Mesenchymal stem cell (in vitro differentiated cells and primary cell): ENCODE results near the gene CUL4A.
A peak's percentile ranks its signal among the peaks of the same experiment; 100 is the strongest.

Source experiments
- DNase-seq: peaks from one replicate; pipeline ENCODE4 v3.0.0-alpha.2; 2013
- H2AFZ ChIP-seq: one replicate; pipeline ENCODE4 v1.6.1; 2013; ENCODE audit warnings: low read depth, mild to moderate bottlenecking, control low read depth, inconsistent platforms, low read length, moderate library complexity
- H2AK5ac ChIP-seq: 2 replicates; pipeline ENCODE4 v1.6.1; 2013; ENCODE audit warnings: low read length, moderate library complexity, mild to moderate bottlenecking, inconsistent platforms; ENCODE audit not compliant: severe bottlenecking
- H2BK120ac ChIP-seq: one replicate; pipeline ENCODE4 v1.6.1; 2013; ENCODE audit warnings: low read depth, mild to moderate bottlenecking, inconsistent platforms, low read length, moderate library complexity
- H2BK12ac ChIP-seq, 2 experiments: one replicate each; pipeline ENCODE4 v1.6.1; 2013; ENCODE audit warnings: inconsistent platforms in 2 of 2, low read length in 2 of 2, mild to moderate bottlenecking in 2 of 2, moderate library complexity in 2 of 2, control low read depth in 1 of 2
- H2BK15ac ChIP-seq: one replicate; pipeline ENCODE4 v1.6.1; 2013; ENCODE audit warnings: mild to moderate bottlenecking, low read depth, inconsistent platforms; ENCODE audit not compliant: poor library complexity, severe bottlenecking
- H2BK5ac ChIP-seq: 2 replicates; pipeline ENCODE4 v1.6.1; 2013; ENCODE audit warnings: low read depth, mild to moderate bottlenecking, low read length, control low read depth, inconsistent platforms; ENCODE audit not compliant: poor library complexity, severe bottlenecking
- H3K14ac ChIP-seq, 2 experiments: one replicate each; pipeline ENCODE4 v1.6.1; 2013; ENCODE audit warnings: inconsistent platforms in 2 of 2, low read length in 2 of 2, control low read depth in 1 of 2, mild to moderate bottlenecking in 1 of 2, moderate library complexity in 1 of 2
- H3K18ac ChIP-seq, 2 experiments: one replicate each; pipeline ENCODE4 v1.6.1; 2013; ENCODE audit warnings: inconsistent platforms in 2 of 2, low read length in 2 of 2, control low read depth in 1 of 2, low read depth in 1 of 2, mild to moderate bottlenecking in 1 of 2
- H3K23ac ChIP-seq, 2 experiments: one replicate each; pipeline ENCODE4 v1.6.1; 2013; ENCODE audit warnings: inconsistent platforms in 2 of 2, low read length in 2 of 2, mild to moderate bottlenecking in 2 of 2, moderate library complexity in 2 of 2, control low read depth in 1 of 2
- H3K27ac ChIP-seq: 2 replicates; pipeline ENCODE4 v1.5.1; 2013; ENCODE audit warnings: mild to moderate bottlenecking, moderate library complexity, low read length, control low read depth, inconsistent platforms; ENCODE audit not compliant: poor library complexity, severe bottlenecking
- H3K27me3 ChIP-seq, 2 experiments: 2 replicates each; pipeline versions ENCODE4 v1.6.1 to v1.7.0; 2013; ENCODE audit warnings: low read length in 2 of 2, mild to moderate bottlenecking in 2 of 2, moderate library complexity in 2 of 2, control low read depth in 1 of 2, inconsistent platforms in 1 of 2; ENCODE audit not compliant: control insufficient read depth in 1 of 2, insufficient read depth in 1 of 2
- H3K36me3 ChIP-seq, 2 experiments: 2 replicates each; pipeline versions ENCODE4 v1.6.1 to v1.7.0; 2013; ENCODE audit warnings: low read length in 2 of 2, control low read depth in 1 of 2, inconsistent platforms in 1 of 2, low read depth in 1 of 2, mild to moderate bottlenecking in 1 of 2; ENCODE audit not compliant: insufficient read depth in 2 of 2, control insufficient read depth in 1 of 2
- H3K4ac ChIP-seq, 2 experiments: one replicate each; pipeline ENCODE4 v1.6.1; 2013; ENCODE audit warnings: inconsistent platforms in 2 of 2, low read length in 2 of 2, mild to moderate bottlenecking in 2 of 2, moderate library complexity in 2 of 2, control low read depth in 1 of 2, low read depth in 1 of 2
- H3K4me1 ChIP-seq: 2 replicates; pipeline ENCODE4 v1.6.1; 2013; ENCODE audit warnings: low read depth, low read length, control low read depth; ENCODE audit not compliant: control insufficient read depth, insufficient read depth
- H3K4me2 ChIP-seq: 2 replicates; pipeline ENCODE4 v1.6.1; 2013; ENCODE audit warnings: low read length, mild to moderate bottlenecking, inconsistent platforms; ENCODE audit not compliant: poor library complexity, severe bottlenecking
- H3K4me3 ChIP-seq, 2 experiments: 2 replicates each; pipeline versions ENCODE4 v1.5.1 to v1.7.0; 2013; ENCODE audit warnings: low read length in 2 of 2, mild to moderate bottlenecking in 2 of 2, control low read depth in 1 of 2, low read depth in 1 of 2; ENCODE audit not compliant: insufficient read depth in 1 of 2
- H3K79me1 ChIP-seq: replicated peaks from 2 replicates; pipeline ENCODE4 v1.6.1; 2013; ENCODE audit warnings: mild to moderate bottlenecking, control low read depth, low read length, inconsistent platforms; ENCODE audit not compliant: poor library complexity, severe bottlenecking
- H3K9ac ChIP-seq: 2 replicates; pipeline ENCODE4 v1.7.0; 2013; ENCODE audit warnings: mild to moderate bottlenecking, low read length, moderate library complexity
- H3K9me3 ChIP-seq: 2 replicates; pipeline ENCODE4 v1.7.0; 2013; ENCODE audit warnings: mild to moderate bottlenecking, low read length; ENCODE audit not compliant: control insufficient read depth
- H4K8ac ChIP-seq: one replicate; pipeline ENCODE4 v1.6.1; 2013; ENCODE audit warnings: inconsistent platforms, mild to moderate bottlenecking, low read length, moderate library complexity
- H4K91ac ChIP-seq: one replicate; pipeline ENCODE4 v1.6.1; 2013; ENCODE audit warnings: mild to moderate bottlenecking, low read length, inconsistent platforms
- WGBS: methylation state at CpG from one replicate; pipeline ENCODE4 v1.1.7; 2013; ENCODE audit warnings: mixed read lengths; 5-methylcytosine and 5-hydroxymethylcytosine counted together

The CUL4A gene

DNA sequence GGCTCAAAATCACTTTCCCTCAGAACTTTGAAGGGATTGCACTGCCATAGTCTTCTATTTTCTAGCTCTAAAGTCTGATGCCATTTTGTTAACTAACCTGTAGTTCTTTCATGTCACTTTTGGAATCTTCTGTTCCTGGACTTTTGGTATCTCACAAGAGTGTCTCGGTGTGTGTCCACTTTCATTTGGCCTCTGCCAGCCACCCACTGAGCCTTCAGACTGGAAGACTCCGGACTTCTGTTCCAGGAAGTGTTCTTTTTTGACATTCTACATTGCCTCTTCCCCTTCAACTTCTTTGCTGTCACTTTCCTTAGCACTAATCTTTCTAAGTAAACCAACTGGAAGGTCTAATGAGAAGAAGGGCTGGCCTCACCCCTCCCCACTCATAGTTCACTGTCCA is 62.6 kb downstream of the CUL4A start:
- DNase-seq = no peak
- H3K4ac ChIP-seq = no peak overlapping the region
- H2BK5ac ChIP-seq = no peak overlapping the region
- H3K14ac ChIP-seq = no peak overlapping the region
- H4K8ac ChIP-seq = no peak overlapping the region
- no peak overlapping the region for H3K23ac ChIP-seq
- H3K36me3 ChIP-seq = peaks cover 19 to 28% of the 10 kb centered on the region in 2 experiments
- peak overlapping the region; percentile 48 for H3K9ac ChIP-seq
- H3K9me3 ChIP-seq = no peaks in the 10 kb centered on the region
- no peak overlapping the region for H3K4me3 ChIP-seq
- no peaks in the 10 kb centered on the region for H3K27me3 ChIP-seq
- H4K91ac ChIP-seq = no peak overlapping the region
- H2BK15ac ChIP-seq = no peak overlapping the region
- no peak overlapping the region for H2AFZ ChIP-seq
- no peak overlapping the region for H3K27ac ChIP-seq
- 96% methylated on average over 2 of the region's 2 CpGs for WGBS
- H3K79me1 ChIP-seq = no peaks in the 10 kb centered on the region
- peaks cover 11% of the 10 kb centered on the region for H3K4me1 ChIP-seq
- H3K18ac ChIP-seq = no peak overlapping the region
- H2BK12ac ChIP-seq = no peak overlapping the region
- H2AK5ac ChIP-seq = no peak overlapping the region
- no peak overlapping the region for H2BK120ac ChIP-seq
- no peak overlapping the region for H3K4me2 ChIP-seq

DNA sequence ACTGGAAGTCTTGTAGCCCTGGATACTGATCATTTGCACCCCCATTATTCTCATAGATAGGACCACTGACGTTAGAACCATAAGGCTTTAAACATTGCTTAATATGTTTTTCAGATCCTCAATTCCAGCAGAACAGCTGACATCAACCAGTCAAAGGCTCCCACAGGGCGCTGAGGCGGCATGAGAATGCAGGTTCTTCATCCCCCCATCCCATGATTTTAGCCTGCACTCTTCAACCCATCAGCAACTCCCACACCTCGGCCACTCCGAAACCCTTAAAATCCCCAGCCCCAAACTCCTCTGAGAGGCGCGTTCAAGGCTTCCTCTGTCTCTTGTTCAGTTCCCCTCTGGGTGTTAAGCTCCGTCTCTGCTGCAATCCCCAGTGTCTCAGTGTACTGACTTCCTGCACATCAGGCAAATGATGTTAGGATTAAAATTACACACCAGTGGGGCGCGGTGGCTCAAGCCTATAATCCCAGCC is 63.3 kb downstream of the CUL4A start:
- Histone ChIP-seq H3K36me3 (peaks cover 17 to 25% of the 10 kb centered on the region in 2 experiments), H3K4me3 (no peak overlapping the region), H2BK5ac (no peak overlapping the region), H2BK120ac (no peak overlapping the region), H3K4ac (no peak overlapping the region), H3K27ac (no peak overlapping the region), H3K23ac (no peak overlapping the region), H2AFZ (no peak overlapping the region), H3K27me3 (no peaks in the 10 kb centered on the region), H2AK5ac (no peak overlapping the region), H2BK15ac (no peak overlapping the region), H2BK12ac (no peak overlapping the region), H3K9me3 (no peaks in the 10 kb centered on the region), H3K4me1 (peaks cover 11% of the 10 kb centered on the region), H3K79me1 (no peaks in the 10 kb centered on the region), H3K14ac (no peak overlapping the region), H4K91ac (no peak overlapping the region), H4K8ac (no peak overlapping the region), H3K9ac (no peak overlapping the region), H3K18ac (no peak overlapping the region), H3K4me2 (no peak overlapping the region)
- DNase-seq = no peak
- WGBS = 99% methylated on average over 10 of the region's 10 CpGs

DNA sequence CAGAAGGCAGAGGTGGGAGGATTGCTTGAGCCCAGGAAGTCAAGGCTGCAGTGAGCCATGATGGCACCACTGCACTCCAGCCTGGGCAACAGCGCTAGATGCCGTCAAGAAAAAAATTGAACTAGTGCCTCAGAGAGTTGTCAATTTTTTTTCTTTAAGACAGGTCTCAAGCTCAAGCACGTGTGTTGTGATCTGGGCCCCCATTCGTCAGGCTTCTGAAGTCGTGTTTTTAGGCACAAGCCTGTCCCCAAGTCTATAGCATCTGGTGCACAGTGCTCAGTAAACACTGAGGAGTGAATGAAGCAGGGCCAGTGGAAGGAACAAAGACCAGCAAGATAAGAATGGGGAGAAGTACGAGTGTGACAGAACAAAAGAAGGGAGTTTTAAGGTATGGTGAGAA is 63.9 kb downstream of the CUL4A start:
- H3K4me2 ChIP-seq = no peak overlapping the region
- no peak overlapping the region for H2BK12ac ChIP-seq
- H2BK5ac ChIP-seq = no peak overlapping the region
- H2AFZ ChIP-seq = no peak overlapping the region
- H3K9me3 ChIP-seq = no peaks in the 10 kb centered on the region
- no peak overlapping the region for H3K4ac ChIP-seq
- no peaks in the 10 kb centered on the region for H3K27me3 ChIP-seq
- H3K36me3 ChIP-seq = peaks cover 11 to 20% of the 10 kb centered on the region in 2 experiments
- no peak overlapping the region for H2BK15ac ChIP-seq
- H3K4me1 ChIP-seq = peaks cover 11% of the 10 kb centered on the region
- H2BK120ac ChIP-seq = no peak overlapping the region
- 96% methylated on average over 6 of the region's 6 CpGs for WGBS
- no peaks in the 10 kb centered on the region for H3K79me1 ChIP-seq
- no peak overlapping the region for H3K18ac ChIP-seq
- H4K8ac ChIP-seq = no peak overlapping the region
- H3K9ac ChIP-seq = no peak overlapping the region
- no peak overlapping the region for H3K4me3 ChIP-seq
- no peak for DNase-seq
- H3K27ac ChIP-seq = no peak overlapping the region
- H2AK5ac ChIP-seq = no peak overlapping the region
- H4K91ac ChIP-seq = no peak overlapping the region
- H3K23ac ChIP-seq = no peak overlapping the region
- H3K14ac ChIP-seq = no peak overlapping the region

DNA sequence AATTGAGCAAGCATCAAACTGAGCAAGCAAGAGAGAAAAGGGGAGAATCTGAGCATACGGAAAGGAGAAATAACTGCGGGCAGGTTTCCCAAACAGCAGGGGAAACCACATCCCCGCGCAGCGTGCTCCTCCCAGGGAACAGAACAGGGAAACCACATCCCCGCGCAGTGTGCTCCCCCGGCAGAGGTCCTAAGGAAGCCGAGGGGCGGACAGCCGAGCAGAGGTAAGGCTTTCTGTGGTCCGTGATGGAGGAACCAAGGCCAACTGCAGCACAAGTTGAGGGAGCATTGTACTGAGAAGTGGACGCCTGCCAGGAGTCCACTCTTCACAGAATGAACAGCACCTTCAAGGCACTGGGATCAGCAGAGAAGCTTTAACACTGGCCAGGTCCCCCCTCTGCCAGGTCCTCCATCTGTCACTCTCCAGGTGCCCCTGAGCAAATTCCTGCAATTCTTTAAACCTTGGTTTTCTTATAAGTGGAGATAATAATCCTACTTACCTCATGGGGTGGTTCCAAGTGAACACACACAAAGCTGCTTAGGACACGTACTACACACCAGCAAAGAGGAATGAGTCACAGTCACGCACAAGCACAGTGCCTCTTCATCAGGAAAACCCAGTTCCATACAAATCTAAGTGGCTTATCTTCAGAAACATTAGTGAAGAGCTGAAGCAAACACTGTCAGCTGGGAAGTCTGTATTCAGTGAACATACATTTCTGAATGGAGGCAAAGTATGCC is 64.6 kb downstream of the CUL4A start:
- Histone ChIP-seq H3K4me1 (peaks cover 11% of the 10 kb centered on the region), H3K27ac (peak overlapping the region; percentile 75), H3K27me3 (no peaks in the 10 kb centered on the region), H3K14ac (no peak overlapping the region), H3K4me2 (no peak overlapping the region), H3K79me1 (no peaks in the 10 kb centered on the region), H2BK15ac (no peak overlapping the region), H3K9ac (peak overlapping the region; percentile 77), H3K9me3 (no peaks in the 10 kb centered on the region), H2BK12ac (no peak overlapping the region), H2AFZ (no peak overlapping the region), H2BK5ac (no peak overlapping the region), H2BK120ac (no peak overlapping the region), H2AK5ac (peak overlapping the region; percentile 26), H4K91ac (no peak overlapping the region), H3K36me3 (peaks cover 10 to 17% of the 10 kb centered on the region in 2 experiments), H3K4ac (no peak overlapping the region), H4K8ac (no peak overlapping the region), H3K18ac (no peak overlapping the region), H3K23ac (no peak overlapping the region), H3K4me3 (no peak overlapping the region)
- peak; percentile 78 for DNase-seq
- 88% methylated on average over 14 of the region's 15 CpGs for WGBS
